Gastrocnemius medialis (tissue), 4 donors: Measurements from ENCODE around the gene ANXA11. TPM values are rescaled to one million over a fixed set of nuclear protein-coding genes. Genes with fewer than 3 reads are reported as not detected.
A peak's percentile ranks its signal among the peaks of the same experiment; 100 is the strongest.

Experiments
- ATAC-seq, 2 donors: fragments of 150-250 bp; one replicate each; pipeline ENCODE4 v1.9.1; 2016
- DNase-seq, 2 donors: peaks; one replicate each; pipeline ENCODE4 v3.0.0-alpha.2; 2019
- H3K27ac ChIP-seq, 4 donors: fragments of 200-600 bp; sonication (generic); 1 replicate in 1 of 4; 2 replicates in 3 of 4; pipeline ENCODE4 v1.5.1; 2016 to 2018; ENCODE audit warnings: mild to moderate bottlenecking in 2 of 4, moderate library complexity in 1 of 4
- H3K27me3 ChIP-seq, 3 donors: fragments of 200-600 bp; sonication (generic) in 2 of 3; 1 replicate in 1 of 3; 2 replicates in 2 of 3; pipeline versions ENCODE4 v1.5.1 to v1.6.0; 2016 to 2019; ENCODE audit warnings: mild to moderate bottlenecking in 1 of 3, moderate library complexity in 1 of 3
- H3K36me3 ChIP-seq, 2 donors: fragments of 200-600 bp; sonication (generic) in 1 of 2; one replicate each; pipeline ENCODE4 v1.5.1; 2017 to 2018
- H3K4me1 ChIP-seq, 2 donors: fragments of 200-600 bp; sonication (generic) in 1 of 2; one replicate each; pipeline ENCODE4 v1.5.1; 2016 to 2017; ENCODE audit warnings: mild to moderate bottlenecking in 2 of 2
- H3K4me3 ChIP-seq, 4 donors: fragments of 200-600 bp; sonication (generic) in 3 of 4; 1 replicate in 1 of 4; 2 replicates in 3 of 4; pipeline ENCODE4 v1.5.1; 2016 to 2019; ENCODE audit warnings: mild to moderate bottlenecking in 2 of 4
- H3K9me3 ChIP-seq, 3 donors: fragments of 200-600 bp; sonication (generic) in 2 of 3; 1 replicate in 1 of 3; 2 replicates in 2 of 3; pipeline ENCODE4 v1.5.1; 2016 to 2019
- CTCF ChIP-seq, 5 experiments: fragments of 450-650 bp in 3 of 5; fragments of 200-600 bp in 2 of 5; sonication (generic) in 2 of 5; IDR thresholded peaks in 4 of 5; conservative IDR thresholded peaks in 1 of 5; 1 replicate in 4 of 5; 2 replicates in 1 of 5; pipeline ENCODE4 v1.5.1; 2016 to 2019; ENCODE audit warnings: antibody characterized with exemption in 5 of 5, mild to moderate bottlenecking in 3 of 5, moderate library complexity in 3 of 5
- POLR2A ChIP-seq, 2 donors: fragments of 450-650 bp; IDR thresholded peaks; one replicate each; pipeline ENCODE4 v1.6.1; 2017; ENCODE audit warnings: antibody characterized with exemption in 2 of 2, mild to moderate bottlenecking in 2 of 2, moderate library complexity in 2 of 2
- in situ Hi-C, 4 donors: fragments of 200-750 bp; cut with MboI; loops; one replicate each; pipeline versions ENCODE4 v1.15.0 to v1.8.0; 2017; ENCODE audit warnings: low sequenced_read_pairs in 4 of 4
- intact Hi-C: fragments of 100-400 bp; cut with DNase I; formaldehyde crosslinking; loops from one replicate; pipeline ENCODE4 v1.15.1; 2023; ENCODE audit warnings: low total_unique reads
- total RNA-seq, 4 donors: library from RNA; depleted of rRNA; stranded (reverse); fragments of >200 nt; gene quantifications; one replicate each; pipeline versions ENCODE4 v1.1.0 to v1.2.3, GENCODE V29; 2016

ANXA11 gene
- total RNA-seq, 4 donors from 2014 or later: 142 to 202 (median 173) TPM

DNA sequence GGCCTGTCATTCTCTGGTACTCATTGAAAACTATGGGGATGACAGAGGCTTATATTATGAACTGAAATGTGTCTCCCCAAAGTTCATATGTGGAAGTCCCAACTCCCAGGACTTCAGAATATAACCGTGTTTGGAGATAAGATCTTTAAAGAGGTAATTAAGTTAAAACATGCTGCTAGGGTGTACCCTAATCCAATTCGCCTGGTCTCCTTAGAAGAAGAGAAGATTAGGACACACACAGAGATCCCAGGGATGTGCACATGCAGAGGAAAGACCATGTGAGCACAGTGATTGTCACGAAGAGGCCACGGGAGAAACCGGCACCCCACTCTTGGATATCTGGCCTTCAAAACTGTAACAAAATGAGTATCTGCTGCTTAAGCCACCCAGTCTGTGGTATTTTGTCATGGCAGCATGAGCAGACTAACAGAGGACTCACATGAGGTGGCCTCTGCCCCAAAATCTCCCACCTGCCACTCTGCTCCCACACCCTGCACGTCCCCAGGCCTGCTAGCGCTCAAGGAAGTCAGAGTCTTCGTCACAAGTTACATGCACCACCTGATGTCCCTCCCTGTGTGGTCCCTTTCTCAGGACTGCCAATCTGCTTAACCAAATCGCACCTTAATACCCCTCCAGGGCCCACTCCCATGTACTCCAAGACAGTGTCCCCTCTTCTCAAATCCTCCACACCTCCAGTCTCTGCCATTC lies 46.0 kb downstream of the ANXA11 start:
- DNase-seq (no peak), ATAC-seq (peak; percentile 17 to 38)
- Histone ChIP-seq H3K9me3 (no peaks in the 10 kb centered on the region), H3K27me3 (no peaks in the 10 kb centered on the region), H3K36me3 (peaks cover 0 to 67% of the 10 kb centered on the region in 2 donors), H3K27ac (peak overlapping the region; percentile 85 to 94 (median 91)), H3K4me1 (peaks cover 40 to 57% of the 10 kb centered on the region in 2 donors), H3K4me3 (no peak overlapping the region)
- intact Hi-C loops (no loop called here), in situ Hi-C loops (loop anchor here in 2 of 4 donors (5.0 to 10.0 kb wide), 2 partner anchors 43 to 45 kb away; partner anchors contain the start of gene ANXA11 (in 1 of the 2))
- TF ChIP-seq CTCF (IDR thresholded peaks at IDR 0.05 in 4 of 5, conservative IDR thresholded peaks at IDR 0.05 in 1 of 5) (no peak), POLR2A (IDR thresholded peaks at IDR 0.05) (no peak)

- peak overlapping the region; percentile 85 to 94 (median 91) for H3K27ac ChIP-seq
- TF ChIP-seq CTCF (IDR thresholded peaks at IDR 0.05 in 4 of 5, conservative IDR thresholded peaks at IDR 0.05 in 1 of 5): no peak
- peak; percentile 24 to 51 for TF ChIP-seq POLR2A (IDR thresholded peaks at IDR 0.05)
- peak; percentile 97 to 98 for ATAC-seq
- in situ Hi-C loops (loop anchor here in 2 of 4 donors (5.0 to 10.0 kb wide), 2 partner anchors 44 to 46 kb away; partner anchors contain the start of gene ANXA11 (in 1 of the 2)), intact Hi-C loops (loop anchor here (1.0 kb wide), 1 partner anchor 47 kb away; the partner anchor contains the start of gene ANXA11)
- H3K4me3 ChIP-seq: no peak overlapping the region
- H3K27me3 ChIP-seq: no peaks in the 10 kb centered on the region
- peak; percentile 87 to 89 for DNase-seq
- H3K4me1 ChIP-seq: peaks cover 33 to 50% of the 10 kb centered on the region in 2 donors
- H3K9me3 ChIP-seq: no peaks in the 10 kb centered on the region
- peaks cover 0 to 67% of the 10 kb centered on the region in 2 donors for H3K36me3 ChIP-seq
Observed at GRCh38 chr10:80158598-80159127, 46.7 kb downstream of the ANXA11 start.

- no peaks in the 10 kb centered on the region for H3K9me3 ChIP-seq
- TF ChIP-seq CTCF (IDR thresholded peaks at IDR 0.05 in 4 of 5, conservative IDR thresholded peaks at IDR 0.05 in 1 of 5) (no peak), POLR2A (IDR thresholded peaks at IDR 0.05) (no peak)
- intact Hi-C loops: loop anchor here (1.0 kb wide), 1 partner anchor 47 kb away; the partner anchor contains the start of gene ANXA11
- H3K27ac ChIP-seq: peak overlapping the region; percentile 85 to 94 (median 91)
- DNase-seq (no peak), ATAC-seq (peak in 1 of 2 donors; percentile 3)
- in situ Hi-C loops: loop anchor here in 2 of 4 donors (5.0 to 10.0 kb wide), 2 partner anchors 44 to 47 kb away; partner anchors contain the start of gene ANXA11 (in 1 of the 2)
- no peaks in the 10 kb centered on the region for H3K27me3 ChIP-seq
- H3K4me3 ChIP-seq: no peak overlapping the region
- H3K4me1 ChIP-seq: peaks cover 29 to 45% of the 10 kb centered on the region in 2 donors
- H3K36me3 ChIP-seq: peaks cover 0 to 67% of the 10 kb centered on the region in 2 donors
Observed at GRCh38 chr10:80158126-80158525, 47.2 kb downstream of the ANXA11 start.

DNA sequence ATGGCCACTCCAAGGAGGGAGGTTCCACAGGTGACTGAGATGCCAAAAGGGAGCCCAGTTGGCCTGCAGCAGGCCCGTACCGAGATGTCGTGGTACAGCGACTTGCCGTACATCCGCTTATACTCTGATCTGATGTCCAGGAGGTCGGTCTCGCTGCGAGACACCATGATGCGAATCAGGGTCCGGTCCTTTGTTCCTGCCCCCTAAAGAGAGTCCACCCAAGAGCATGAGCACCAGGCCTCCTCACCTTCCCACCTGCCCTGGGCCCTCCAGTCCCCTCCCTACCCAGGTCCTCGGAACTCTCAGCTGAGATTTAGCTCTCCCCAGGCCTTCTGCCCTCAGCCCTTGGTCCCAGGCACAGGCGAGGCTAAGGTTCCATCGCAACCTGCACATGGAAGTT lies 47.8 kb downstream of the ANXA11 start:
- peaks cover 29 to 39% of the 10 kb centered on the region in 2 donors for H3K4me1 ChIP-seq
- no peaks in the 10 kb centered on the region for H3K27me3 ChIP-seq
- TF ChIP-seq CTCF (IDR thresholded peaks at IDR 0.05 in 4 of 5, conservative IDR thresholded peaks at IDR 0.05 in 1 of 5) (no peak), POLR2A (IDR thresholded peaks at IDR 0.05) (no peak)
- DNase-seq: no peak
- no peaks in the 10 kb centered on the region for H3K9me3 ChIP-seq
- H3K4me3 ChIP-seq: no peak overlapping the region
- H3K36me3 ChIP-seq: peaks cover 0 to 67% of the 10 kb centered on the region in 2 donors
- peak overlapping the region; percentile 85 to 94 (median 91) for H3K27ac ChIP-seq
- intact Hi-C loops: no loop called here
- no peak for ATAC-seq
- in situ Hi-C loops: loop anchor here in 2 of 4 donors (5.0 to 10.0 kb wide), 2 partner anchors 45 to 47 kb away; partner anchors contain the start of gene ANXA11 (in 1 of the 2)
